CD4-positive, alpha-beta T cell treated with Interleukin-1 beta for 1 hour (primary cell): ENCODE data around the gene CYP27B1.
"Not testable (repeated sequence)": the region's sequence is repeated elsewhere in the genome, so short reads cannot be mapped to it uniquely, and the experiment has no call there.

Experiments
- DNase-seq, 2 donors: peaks; one replicate each; pipeline ENCODE4 v3.0.0-alpha.2; 2020 to 2022

The CYP27B1 gene

DNA sequence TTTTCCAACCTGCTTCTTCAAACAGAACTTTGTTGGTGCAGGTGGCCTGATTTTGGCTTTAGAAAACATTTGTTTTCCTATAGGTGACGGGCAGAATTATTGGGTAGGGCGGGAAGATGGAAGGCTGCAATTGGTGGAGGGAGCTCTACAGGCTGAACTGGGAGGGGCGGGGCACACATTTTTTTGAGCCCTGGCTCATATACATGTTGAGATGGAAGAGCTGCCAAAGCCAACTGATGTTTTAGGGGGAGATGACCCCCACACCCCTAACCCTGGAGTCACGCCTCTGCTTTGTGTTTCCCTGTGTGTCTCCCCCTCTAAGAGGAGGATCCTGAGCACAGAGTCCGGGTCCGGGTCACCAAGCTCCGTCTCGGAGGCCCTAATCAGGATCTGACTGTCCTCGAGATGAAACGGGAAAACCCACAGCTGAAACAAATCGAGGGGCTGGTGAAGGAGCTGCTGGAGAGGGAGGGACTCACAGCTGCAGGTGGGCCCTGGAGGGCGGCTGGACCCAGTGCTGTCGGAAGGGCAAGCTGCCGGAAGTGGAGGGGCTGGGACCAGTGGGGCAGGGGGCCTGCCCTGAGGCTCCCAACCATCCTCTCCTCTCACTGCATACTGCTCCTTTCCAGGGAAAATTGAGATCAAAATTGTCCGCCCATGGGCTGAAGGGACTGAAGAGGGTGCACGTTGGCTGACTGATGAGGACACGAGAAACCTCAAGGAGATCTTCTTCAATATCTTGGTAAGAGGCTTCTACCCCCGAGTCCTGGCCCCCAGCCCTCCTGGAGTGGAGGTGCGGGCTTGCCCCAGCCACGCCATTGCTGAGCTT, 46.9 kb downstream of the CYP27B1 start:
- no peak for DNase-seq

DNA sequence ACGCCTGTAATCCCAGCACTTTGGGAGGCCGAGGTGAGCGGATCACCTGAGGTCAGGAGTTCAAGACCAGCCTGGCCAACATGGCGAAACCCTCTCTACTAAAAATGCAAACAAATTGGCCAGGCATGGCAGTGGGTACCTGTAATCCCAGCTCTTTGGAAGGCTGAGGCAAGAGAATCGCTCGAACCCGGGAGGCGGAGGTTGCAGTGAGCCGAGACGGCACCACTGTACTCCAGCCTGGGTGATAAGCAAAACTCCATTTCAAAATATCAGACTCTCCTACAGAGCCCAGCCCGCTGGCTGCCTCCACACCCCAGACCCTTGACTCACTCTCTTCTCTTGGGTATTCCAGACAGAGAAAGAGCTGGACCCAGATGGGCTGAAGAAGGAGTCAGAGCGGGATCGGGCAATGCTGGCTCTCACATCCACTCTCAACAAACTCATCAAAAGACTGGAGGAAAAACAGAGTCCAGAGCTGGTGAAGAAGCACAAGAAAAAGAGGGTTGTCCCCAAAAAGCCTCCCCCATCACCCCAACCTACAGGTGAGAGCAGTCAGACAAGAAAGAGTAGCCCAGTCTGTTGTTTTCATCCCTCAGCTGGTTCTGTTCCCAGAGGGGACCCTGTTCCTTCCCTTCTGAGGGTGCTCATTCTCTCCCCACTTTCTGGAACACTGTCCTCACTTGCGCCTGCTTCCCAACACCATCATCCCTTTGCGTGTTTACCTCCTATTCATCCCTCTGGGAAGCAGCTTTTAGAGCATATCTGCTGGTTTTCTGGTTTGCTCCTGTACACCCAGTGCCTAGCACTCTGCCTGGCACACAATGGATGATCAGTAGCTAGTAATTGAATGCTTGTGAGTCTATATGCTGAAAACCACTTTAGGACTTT, 48.0 kb downstream of the CYP27B1 start:
- no peak for DNase-seq

DNA sequence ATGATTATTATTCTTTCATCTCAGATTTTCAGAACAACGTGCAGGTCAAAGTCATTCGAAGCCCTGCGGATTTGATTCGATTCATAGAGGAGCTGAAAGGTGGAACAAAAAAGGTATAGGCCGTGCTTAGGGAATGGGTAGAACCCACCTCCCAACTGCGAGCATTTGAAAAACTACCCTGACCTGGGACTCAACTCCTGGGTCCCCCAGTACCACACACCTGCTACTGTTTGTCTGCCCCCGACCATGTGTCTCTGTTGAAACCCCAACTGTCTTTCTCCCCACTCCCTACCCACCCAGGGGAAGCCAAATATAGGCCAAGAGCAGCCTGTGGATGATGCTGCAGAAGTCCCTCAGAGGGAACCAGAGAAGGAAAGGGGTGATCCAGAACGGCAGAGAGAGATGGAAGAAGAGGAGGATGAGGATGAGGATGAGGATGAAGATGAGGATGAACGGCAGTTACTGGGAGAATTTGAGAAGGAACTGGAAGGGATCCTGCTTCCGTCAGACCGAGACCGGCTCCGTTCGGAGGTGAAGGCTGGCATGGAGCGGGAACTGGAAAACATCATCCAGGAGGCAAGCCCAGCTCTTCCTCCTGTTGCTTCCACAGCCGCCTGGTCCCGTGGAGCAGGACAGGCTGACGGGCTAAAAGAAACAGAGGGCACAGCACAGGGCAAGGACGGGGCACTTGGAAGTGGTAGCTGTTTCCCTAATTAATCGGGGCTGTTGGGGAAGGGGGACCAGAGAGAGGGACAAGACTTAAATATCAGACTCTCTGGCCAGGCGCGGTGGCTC, 48.8 kb downstream of the CYP27B1 start:
- no peak for DNase-seq

DNA sequence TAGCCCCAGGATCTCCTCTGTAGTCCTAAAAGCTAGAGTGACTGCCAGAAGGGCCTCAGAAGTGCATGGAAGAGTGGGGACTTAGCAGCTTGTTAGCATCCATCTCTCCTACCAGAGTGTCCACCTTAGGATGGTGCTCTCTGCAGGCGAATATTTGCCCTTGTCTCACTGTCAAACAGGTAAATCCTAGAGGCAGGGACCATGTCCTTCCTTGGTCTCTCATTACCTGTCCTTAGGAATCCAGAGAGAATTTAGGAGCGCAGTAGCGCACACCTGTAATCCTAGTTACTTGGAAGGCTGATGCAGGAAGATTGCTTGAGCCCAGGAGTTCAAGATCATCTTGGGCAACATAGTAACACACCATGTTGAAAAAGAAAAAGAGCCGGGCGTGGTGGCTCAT, 49.7 kb downstream of the CYP27B1 start:
- DNase-seq, result no peak

DNA sequence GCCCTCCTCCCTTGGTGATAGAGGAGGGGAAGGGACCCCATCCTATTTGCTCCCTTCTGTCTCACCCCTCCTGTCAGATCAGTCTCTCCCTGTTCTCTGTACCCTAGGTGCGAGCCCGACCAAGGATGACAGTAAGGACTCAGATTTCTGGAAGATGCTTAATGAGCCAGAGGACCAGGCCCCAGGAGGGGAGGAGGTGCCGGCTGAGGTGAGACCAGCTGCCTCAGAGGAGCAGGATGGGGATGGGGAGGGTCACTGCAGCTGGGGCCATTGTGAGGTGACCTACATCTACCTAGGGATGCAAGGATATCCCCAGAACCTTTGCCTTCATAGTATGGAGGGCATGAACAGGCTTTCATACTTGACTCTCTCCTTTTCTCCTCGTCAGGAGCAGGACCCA, 50.6 kb downstream of the CYP27B1 start:
- DNase-seq, result no peak

DNA sequence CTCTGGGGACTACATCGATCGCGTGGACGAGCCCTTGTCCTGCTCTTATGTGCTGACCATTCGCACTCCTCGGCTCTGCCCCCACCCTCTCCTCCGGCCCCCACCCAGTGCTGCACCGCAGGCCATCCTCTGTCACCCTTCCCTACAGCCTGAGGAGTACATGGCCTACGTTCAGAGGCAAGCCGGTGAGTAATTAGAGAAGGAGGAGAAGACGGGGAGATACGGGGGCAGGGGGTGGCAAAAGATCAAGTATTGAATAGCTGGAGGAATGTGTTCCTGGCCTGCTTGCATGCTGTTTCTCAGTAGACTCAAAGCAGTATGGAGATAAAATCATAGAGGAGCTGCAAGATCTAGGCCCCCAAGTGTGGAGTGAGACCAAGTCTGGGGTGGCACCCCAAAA, 51.1 kb downstream of the CYP27B1 start:
- no peak for DNase-seq

DNA sequence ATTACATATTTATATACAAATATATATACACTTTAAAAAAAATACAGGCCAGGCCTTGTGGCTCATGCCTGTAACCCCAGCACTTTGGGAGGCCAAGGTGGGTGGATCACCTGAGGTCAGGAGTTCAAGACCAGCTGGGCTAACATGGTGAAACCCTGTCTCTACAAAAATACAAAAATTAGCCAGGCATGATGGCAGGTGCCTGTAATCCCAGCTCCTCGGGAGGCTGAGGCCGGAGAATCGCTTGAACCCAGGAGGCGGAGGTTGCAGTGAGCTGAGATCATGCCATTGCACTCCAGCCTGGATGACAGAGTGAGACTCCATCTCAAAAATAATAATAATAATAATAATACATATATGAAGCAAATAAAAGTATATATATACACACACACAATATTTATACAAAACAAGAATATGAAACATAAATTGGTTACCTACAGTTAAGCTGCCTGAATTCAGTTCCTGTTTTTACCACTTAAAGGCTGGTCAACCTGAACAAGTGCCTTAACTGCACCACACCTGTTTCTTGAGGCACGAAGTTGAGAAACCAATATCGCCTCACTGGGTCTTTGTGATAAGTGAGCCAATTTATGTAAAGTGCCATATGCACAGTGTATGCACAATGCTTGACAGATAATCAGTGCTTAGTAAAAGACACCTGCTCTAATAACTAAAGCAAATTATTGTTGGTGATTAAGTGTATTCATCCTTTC, 51.7 kb downstream of the CYP27B1 start:
- not testable (repeated sequence) for DNase-seq

DNA sequence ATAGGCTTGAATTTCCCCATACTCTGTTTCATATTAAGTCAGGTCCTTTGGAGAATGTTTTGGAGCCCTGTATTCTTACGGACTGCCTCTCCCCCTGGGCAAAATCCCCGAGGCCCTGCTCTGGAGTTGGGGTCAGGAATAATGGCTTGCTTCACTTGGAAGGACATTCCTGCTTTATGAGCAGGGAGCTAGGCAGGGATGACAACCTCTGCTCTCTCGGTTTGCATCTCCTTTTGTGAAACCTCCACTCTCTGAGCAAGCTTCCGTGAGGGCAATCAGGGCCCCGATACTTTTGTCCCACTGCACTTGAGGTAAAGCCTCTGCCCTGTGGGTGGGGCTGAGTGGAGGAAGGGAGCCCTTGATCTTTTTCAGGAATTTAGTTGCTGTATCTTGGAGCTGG, 53.7 kb downstream of the CYP27B1 start:
- no peak for DNase-seq

DNA sequence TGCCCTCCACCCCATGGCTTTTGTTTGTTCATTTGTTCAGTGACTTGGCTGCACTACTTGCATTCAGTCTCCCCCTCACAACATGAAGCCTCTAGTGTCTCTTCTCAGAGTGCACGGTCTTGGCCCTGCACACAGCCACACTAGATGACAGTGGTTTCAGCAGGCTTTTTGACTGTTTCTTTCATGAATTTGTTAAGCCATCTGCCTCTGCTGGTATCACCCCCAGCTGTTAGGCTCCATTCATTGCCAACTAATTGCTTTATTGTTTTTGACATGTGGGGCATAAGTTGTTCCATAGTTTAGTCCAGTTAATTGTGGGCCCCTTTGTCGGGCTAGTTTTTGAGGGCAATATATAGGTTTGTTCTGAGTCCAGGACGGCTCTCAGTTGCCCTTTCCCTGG, 54.2 kb downstream of the CYP27B1 start:
- no peak for DNase-seq
